Lower leg skin (tissue), 3 donors: ENCODE data around the gene KCND2.

Source experiments
- CTCF ChIP-seq, 3 donors: fragments of 450-650 bp; IDR thresholded peaks; one replicate each; pipeline ENCODE4 v1.5.1; 2016; ENCODE audit warnings: antibody characterized with exemption in 3 of 3, mild to moderate bottlenecking in 3 of 3, moderate library complexity in 2 of 3
- POLR2A ChIP-seq, 2 donors: fragments of 450-650 bp; IDR thresholded peaks; one replicate each; pipeline ENCODE4 v1.6.1; 2016 to 2017; ENCODE audit warnings: antibody characterized with exemption in 2 of 2, mild to moderate bottlenecking in 1 of 2, moderate library complexity in 1 of 2

DNA sequence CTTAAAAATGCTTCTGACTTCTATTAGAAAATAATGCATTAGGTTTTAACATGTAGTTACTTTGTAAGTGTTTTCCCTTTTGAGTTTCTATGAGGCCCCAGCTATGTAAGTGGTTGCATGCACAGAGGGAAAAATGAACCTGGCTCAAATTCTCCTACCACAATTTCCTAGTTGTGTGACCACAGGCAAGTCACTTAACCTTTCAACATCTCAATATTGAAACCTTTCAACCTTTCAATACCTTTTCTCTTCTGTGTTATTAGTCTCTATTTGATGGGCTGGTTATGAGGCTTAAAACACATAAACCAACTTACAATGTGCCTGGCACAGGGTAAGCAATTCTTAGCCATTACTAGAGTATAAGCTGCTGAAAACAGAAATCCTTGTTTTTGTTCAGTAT, 203.0 kb downstream of the KCND2 start:
- TF ChIP-seq CTCF (IDR thresholded peaks at IDR 0.05) (no peak), POLR2A (IDR thresholded peaks at IDR 0.05) (no peak)
